SK-N-SH (cell line): ENCODE measurements around the gene TGFB2.

Experiments
- EP300 ChIP-seq, 2 experiments: IDR thresholded peaks; 2 replicates each; pipeline versions ENCODE4 v1.4.0 to v1.6.1; 2012; ENCODE audit warnings: borderline replicate concordance in 1 of 2, low read depth in 1 of 2, low read length in 1 of 2
- EZH2phosphoT487 ChIP-seq: fragments of 200-600 bp; sonication (generic); IDR thresholded peaks from 2 replicates; pipeline ENCODE4 v1.6.1; 2017; ENCODE audit warnings: low read depth, mixed run types, mild to moderate bottlenecking, antibody characterized with exemption, moderate library complexity, borderline replicate concordance
- FOXM1 ChIP-seq: IDR thresholded peaks from 2 replicates; pipeline ENCODE4 v1.4.0; 2012; ENCODE audit warnings: low read depth, mild to moderate bottlenecking
- GABPA ChIP-seq: IDR thresholded peaks from 2 replicates; pipeline ENCODE4 v1.4.0; 2012; ENCODE audit warnings: low read depth, mild to moderate bottlenecking
- MEF2A ChIP-seq: IDR thresholded peaks from 2 replicates; pipeline ENCODE4 v1.4.0; 2012; ENCODE audit warnings: low read depth, borderline replicate concordance
- NRF1 ChIP-seq: IDR thresholded peaks from 2 replicates; pipeline ENCODE4 v1.6.1; 2012; ENCODE audit warnings: low read depth, mild to moderate bottlenecking, low read length
- POLR2AphosphoS5 ChIP-seq: IDR thresholded peaks from 2 replicates; pipeline ENCODE4 v1.6.1; 2012; ENCODE audit warnings: low read depth, low read length
- RAD21 ChIP-seq: IDR thresholded peaks from 2 replicates; pipeline ENCODE4 v1.6.1; 2012; ENCODE audit warnings: mild to moderate bottlenecking, low read length
- TAF1 ChIP-seq: IDR thresholded peaks from 2 replicates; pipeline ENCODE4 v1.6.1; 2012; ENCODE audit warnings: low read depth, mild to moderate bottlenecking, low read length, moderate library complexity, borderline replicate concordance
- YY1 ChIP-seq: IDR thresholded peaks from 2 replicates; pipeline ENCODE4 v1.4.0; 2012; ENCODE audit warnings: low read depth, mild to moderate bottlenecking
- TF ChIP-seq, protein P1 (sequence below): fragments of 200-600 bp; sonication (generic); IDR thresholded peaks from 2 replicates; pipeline ENCODE4 v1.6.1; 2017; ENCODE audit warnings: antibody characterized with exemption, mild to moderate bottlenecking, moderate library complexity
- TF ChIP-seq, protein P2 (sequence below): IDR thresholded peaks from 2 replicates; pipeline ENCODE4 v1.6.1; 2012; ENCODE audit warnings: mild to moderate bottlenecking, low read depth, low read length, moderate library complexity
- TF ChIP-seq, protein P3 (sequence below): fragments of 150-350 bp; IDR thresholded peaks from 2 replicates; pipeline ENCODE4 v1.6.1; 2016; ENCODE audit warnings: mild to moderate bottlenecking, low read depth, low read length

DNA sequence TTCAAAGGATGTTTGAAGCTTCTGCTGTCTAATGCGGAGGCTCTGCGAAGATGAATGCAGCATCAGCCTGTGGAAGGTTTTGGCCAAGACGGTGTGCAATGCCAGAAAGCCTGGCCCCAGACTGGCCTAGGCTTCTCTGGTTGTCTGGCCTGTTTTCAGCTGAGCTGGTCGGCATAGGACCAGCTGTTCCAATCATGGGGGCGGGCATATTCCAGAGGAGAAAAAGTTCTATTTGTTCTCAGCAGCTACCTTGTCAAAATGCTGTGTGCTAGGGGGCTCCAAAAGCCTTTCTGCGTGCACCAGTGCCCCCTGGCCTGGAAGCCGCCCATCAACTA, 57.6 kb downstream of the TGFB2 start:
- no peak for TF ChIP-seq GABPA
- TF ChIP-seq, protein P1, sequence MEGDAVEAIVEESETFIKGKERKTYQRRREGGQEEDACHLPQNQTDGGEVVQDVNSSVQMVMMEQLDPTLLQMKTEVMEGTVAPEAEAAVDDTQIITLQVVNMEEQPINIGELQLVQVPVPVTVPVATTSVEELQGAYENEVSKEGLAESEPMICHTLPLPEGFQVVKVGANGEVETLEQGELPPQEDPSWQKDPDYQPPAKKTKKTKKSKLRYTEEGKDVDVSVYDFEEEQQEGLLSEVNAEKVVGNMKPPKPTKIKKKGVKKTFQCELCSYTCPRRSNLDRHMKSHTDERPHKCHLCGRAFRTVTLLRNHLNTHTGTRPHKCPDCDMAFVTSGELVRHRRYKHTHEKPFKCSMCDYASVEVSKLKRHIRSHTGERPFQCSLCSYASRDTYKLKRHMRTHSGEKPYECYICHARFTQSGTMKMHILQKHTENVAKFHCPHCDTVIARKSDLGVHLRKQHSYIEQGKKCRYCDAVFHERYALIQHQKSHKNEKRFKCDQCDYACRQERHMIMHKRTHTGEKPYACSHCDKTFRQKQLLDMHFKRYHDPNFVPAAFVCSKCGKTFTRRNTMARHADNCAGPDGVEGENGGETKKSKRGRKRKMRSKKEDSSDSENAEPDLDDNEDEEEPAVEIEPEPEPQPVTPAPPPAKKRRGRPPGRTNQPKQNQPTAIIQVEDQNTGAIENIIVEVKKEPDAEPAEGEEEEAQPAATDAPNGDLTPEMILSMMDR: no peak
- TF ChIP-seq MEF2A: no peak
- TF ChIP-seq TAF1: no peak
- TF ChIP-seq, protein P2, sequence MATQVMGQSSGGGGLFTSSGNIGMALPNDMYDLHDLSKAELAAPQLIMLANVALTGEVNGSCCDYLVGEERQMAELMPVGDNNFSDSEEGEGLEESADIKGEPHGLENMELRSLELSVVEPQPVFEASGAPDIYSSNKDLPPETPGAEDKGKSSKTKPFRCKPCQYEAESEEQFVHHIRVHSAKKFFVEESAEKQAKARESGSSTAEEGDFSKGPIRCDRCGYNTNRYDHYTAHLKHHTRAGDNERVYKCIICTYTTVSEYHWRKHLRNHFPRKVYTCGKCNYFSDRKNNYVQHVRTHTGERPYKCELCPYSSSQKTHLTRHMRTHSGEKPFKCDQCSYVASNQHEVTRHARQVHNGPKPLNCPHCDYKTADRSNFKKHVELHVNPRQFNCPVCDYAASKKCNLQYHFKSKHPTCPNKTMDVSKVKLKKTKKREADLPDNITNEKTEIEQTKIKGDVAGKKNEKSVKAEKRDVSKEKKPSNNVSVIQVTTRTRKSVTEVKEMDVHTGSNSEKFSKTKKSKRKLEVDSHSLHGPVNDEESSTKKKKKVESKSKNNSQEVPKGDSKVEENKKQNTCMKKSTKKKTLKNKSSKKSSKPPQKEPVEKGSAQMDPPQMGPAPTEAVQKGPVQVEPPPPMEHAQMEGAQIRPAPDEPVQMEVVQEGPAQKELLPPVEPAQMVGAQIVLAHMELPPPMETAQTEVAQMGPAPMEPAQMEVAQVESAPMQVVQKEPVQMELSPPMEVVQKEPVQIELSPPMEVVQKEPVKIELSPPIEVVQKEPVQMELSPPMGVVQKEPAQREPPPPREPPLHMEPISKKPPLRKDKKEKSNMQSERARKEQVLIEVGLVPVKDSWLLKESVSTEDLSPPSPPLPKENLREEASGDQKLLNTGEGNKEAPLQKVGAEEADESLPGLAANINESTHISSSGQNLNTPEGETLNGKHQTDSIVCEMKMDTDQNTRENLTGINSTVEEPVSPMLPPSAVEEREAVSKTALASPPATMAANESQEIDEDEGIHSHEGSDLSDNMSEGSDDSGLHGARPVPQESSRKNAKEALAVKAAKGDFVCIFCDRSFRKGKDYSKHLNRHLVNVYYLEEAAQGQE: no peak
- no peak for TF ChIP-seq EP300 (IDR thresholded peaks at IDR 0.05; ENCODE audit: borderline replicate concordance in 1 of 2, low read depth in 1 of 2, low read length in 1 of 2)
- no peak for TF ChIP-seq POLR2AphosphoS5
- TF ChIP-seq YY1: no peak
- TF ChIP-seq NRF1: no peak
- no peak for TF ChIP-seq FOXM1
- TF ChIP-seq RAD21: no peak
- TF ChIP-seq, protein P3, sequence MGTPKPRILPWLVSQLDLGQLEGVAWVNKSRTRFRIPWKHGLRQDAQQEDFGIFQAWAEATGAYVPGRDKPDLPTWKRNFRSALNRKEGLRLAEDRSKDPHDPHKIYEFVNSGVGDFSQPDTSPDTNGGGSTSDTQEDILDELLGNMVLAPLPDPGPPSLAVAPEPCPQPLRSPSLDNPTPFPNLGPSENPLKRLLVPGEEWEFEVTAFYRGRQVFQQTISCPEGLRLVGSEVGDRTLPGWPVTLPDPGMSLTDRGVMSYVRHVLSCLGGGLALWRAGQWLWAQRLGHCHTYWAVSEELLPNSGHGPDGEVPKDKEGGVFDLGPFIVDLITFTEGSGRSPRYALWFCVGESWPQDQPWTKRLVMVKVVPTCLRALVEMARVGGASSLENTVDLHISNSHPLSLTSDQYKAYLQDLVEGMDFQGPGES: no peak
- TF ChIP-seq EZH2phosphoT487: no peak
